SKM-1 treated with dmso at 0.1 percent for 144 hours (cell line): Measurements from ENCODE around the gene EHD1.

Experiments used
- DNase-seq: peaks from one replicate; lab custom pipeline; 2025; ENCODE audit not compliant: unreplicated experiment; lab: John Stamatoyannopoulos, UW

EHD1 gene

DNA sequence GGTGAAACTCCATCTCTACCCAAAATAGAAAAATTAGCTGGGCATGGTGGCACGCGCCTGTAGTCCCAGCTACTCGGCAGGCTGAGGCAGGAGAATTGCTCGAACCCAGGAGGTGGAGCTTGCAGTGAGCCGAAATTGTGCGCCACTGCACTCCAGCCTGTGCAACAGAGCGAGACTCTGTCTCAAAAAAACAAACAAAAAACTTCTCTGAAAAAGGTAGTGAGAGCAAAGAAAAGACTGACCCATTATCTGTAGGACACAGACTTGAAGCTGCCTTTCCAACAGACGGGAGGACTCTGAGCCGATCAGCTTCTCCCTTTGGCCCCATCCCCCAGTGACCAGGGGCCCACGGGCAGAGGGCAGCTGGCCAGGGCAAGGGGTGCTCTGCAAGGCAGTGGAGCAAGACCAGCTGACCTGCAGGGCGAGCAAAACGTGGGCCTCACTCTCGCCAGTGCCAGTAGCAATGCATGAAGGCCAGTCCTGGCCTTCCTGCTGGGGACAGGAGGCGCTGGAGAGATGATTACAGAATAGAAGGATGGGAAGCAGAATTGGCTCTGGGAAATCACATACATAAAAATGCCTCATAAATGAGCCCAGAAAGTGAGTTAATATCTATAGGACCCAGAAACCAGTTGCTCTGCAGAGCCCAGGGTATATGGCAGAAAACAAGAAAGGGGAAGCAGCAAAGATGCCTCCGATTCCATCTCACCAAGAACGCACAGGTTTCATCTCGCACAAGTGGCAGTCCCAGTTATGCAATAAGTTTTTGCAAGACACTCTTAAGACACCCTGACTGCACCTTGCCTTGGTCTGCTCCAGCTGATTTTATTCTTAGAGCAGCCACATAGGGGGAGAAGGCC lies 2.8 kb downstream of the EHD1 start:
- peak; percentile 96 for DNase-seq

- DNase-seq, result no peak
Observed at GRCh38 chr11:64874308-64875240, 3.8 kb downstream of the EHD1 start.

GRCh38 chr11:64872790-64873488 lies 5.5 kb downstream of the EHD1 start:
- no peak for DNase-seq

DNA sequence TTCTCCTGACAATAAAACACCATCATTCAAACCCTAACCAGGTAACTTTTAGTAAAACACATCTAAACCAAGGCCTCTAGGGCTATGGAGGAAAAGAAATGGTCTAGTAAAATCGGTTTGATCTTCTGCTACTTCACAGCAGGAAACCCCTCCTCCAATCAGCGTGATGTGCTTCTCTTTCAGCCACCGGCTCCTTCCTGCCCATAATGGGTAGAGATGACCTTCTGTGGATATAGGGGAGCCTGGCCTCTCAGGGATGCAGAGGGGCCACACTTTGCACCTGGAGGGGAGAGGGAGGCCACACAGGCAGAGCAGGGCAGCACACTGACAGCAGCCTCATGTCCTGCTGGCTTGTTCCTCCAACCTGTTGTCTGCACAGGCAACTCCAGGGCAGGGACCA lies 6.9 kb downstream of the EHD1 start:
- DNase-seq, result no peak

GRCh38 chr11:64870893-64871466 lies 7.4 kb downstream of the EHD1 start:
- DNase-seq, result no peak

DNA sequence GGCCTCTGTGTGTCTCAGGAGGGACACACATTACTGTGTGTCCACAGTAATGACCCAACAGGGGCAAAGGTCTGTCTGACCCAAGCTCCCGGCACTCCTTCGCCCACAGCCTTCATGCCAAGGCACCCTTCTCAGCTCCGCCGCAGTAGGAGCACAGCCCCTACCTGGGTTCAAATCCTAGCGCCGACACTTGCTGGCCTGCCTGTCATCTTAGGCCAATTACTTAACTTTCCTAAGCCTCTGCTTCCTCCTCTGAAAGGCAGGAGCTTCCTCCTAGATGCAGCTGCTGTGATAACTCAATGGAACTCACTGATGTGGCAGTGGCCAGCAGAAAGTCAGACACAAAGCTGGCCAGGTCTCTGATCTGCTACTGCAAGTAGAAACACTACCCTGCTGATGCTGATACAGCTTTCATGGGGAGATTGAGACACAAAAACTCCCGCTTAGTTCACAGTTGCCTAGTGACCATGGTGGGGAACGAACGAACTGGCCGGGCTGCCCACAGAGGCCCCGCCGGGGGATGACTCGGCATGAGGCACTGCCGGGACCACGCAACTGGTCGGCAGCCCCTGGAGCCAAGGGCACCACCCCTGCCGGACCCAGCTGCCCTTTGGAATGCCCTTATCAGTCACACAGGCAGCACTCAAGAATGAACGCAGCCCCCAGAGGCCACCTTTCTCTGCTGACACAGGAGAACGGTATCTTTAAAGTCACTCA lies 8.1 kb downstream of the EHD1 start:
- DNase-seq, result peak; percentile 58

- DNase-seq, result no peak
Observed at GRCh38 chr11:64869571-64870175, 8.7 kb downstream of the EHD1 start.

- no peak for DNase-seq
Observed at GRCh38 chr11:64868904-64869570, 9.4 kb downstream of the EHD1 start.

DNA sequence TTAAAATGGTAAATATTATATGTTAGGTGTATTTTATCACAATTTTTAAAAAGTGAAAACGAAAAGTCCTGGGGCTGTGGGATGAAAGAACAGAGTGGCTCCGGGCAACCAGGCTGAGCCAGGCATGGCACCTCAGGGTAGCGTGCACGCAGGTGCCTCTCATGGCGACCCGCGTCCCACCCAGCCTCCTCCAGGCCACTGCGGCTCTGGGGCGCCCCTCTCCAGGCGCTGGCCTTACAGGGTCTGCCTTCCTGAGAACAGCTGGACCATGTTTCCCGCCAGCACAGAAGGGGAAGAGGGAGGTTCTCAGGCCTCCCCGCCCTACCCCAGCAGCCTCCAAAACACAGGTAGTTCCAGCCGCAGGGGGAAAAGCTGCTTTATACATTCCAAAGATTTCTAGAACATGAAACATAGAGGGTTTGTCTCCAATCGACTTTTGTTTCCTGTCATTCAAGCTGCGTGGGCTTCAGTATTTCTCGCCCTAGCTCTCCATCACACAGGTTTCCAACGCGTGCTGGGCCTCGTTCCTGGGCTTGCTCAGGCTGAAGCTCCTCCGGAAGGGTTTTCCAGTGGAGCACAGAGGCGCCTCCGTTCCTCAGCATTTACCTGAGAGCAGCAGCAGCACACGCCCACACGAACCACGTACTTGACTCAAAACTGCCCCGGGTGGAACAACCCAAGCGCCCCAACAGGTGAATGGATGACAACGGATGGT lies 10.5 kb downstream of the EHD1 start:
- DNase-seq, result no peak

GRCh38 chr11:64866173-64866491 lies 12.3 kb downstream of the EHD1 start:
- DNase-seq, result no peak

- no peak for DNase-seq
Observed at GRCh38 chr11:64865286-64866172, 12.9 kb downstream of the EHD1 start.

DNA sequence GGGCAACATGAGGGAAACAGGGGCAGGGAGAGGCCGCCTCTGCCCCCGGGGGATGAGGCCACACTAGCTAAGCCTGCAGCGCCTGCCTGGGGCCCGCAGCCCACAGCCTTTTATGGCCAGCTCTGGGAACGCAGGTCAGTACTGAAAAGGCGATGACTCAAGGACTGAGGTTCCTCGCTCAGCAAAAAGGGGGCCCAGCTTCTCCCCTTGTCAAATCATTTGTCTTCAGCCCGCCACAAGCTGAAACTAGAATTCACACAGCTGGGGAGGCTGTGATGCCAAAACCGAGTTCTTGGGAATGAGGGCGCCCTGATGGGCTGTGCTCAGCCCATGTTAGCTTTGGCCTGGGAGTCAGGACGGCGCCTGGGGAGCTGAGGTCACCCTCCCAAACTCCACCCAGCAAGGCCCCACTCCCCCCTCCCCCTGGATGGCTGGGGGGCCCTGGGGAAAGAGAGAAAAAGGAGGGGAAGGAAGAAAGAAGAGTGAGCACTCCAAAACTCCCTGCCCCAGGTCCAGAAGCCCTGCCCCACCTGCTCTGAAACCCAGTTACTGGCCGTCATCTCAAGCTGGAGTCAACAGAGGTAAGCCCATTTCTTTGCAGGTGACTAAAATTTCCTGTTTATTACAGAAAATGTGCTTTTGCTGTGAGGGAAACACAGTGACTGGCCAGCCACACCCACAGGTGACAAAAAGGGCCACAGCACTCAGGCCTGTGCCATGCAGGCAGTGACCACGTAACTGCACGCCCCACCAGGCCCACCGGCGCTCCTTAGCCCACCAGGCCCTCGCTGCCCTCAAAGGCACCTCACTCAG lies 13.7 kb downstream of the EHD1 start:
- DNase-seq, result peak; percentile 14

DNA sequence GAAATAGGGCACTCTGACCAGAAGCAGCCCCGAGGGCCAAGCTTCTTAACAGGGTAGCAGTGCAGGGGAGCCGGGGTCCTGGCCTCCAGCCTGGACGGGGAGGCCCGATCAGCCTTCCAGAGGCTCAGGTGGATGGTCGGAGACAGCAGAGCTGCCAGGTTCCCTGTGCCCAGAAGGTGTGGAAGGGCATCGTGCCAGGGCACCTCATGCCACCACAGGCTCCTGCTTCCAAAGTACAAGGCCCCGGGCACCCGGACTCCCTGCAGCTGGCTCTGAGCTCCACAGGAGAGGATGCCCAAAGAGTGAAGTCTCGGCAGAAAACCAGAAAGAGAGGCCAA lies 14.3 kb downstream of the EHD1 start:
- no peak for DNase-seq

GRCh38 chr11:64863391-64864060 lies 14.9 kb downstream of the EHD1 start:
- no peak for DNase-seq

GRCh38 chr11:64862987-64863390 lies 15.4 kb downstream of the EHD1 start:
- no peak for DNase-seq

- DNase-seq, result peak; percentile 84
Observed at GRCh38 chr11:64861227-64861975, 17.0 kb downstream of the EHD1 start.
